ENCODE measurements around the gene ADCK2. TPM values are rescaled to one million over a fixed set of nuclear protein-coding genes. Genes with fewer than 3 reads are reported as not detected.

ADCK2 gene
- polyA plus RNA-seq, 3 donors, result 8.7 to 28.7 (median 18.3) TPM

GRCh38 chr7:140734096-140734495, 61.4 kb downstream of the ADCK2 start:
- H2AFZ ChIP-seq (ENCODE audit: insufficient read depth, low read depth, low read length, poor library complexity, severe bottlenecking), result no peak overlapping the region
- WGBS (ENCODE audit: insufficient coverage), result no CpG with 5 or more reads among the region's 2 CpGs
- DNase-seq, result no peak
- intact Hi-C loops (cut with micrococcal nuclease), result no loop called here
- no peak overlapping the region for H3K4me3 ChIP-seq (replicated peaks in 1 of 3; ENCODE audit: low read depth in 2 of 3, low read length in 3 of 3)
- H3K27ac ChIP-seq (ENCODE audit: low read depth in 1 of 2, low read length in 2 of 2), result no peak overlapping the region
- H3K4me2 ChIP-seq (replicated peaks; ENCODE audit: extremely low read depth, low read length, poor library complexity, severe bottlenecking), result no peak overlapping the region
- no peak for TF ChIP-seq CTCF (IDR thresholded peaks at IDR 0.05)
- H3K36me3 Mint-ChIP-seq, result peaks cover 29 to 50% of the 10 kb centered on the region in 2 donors
- no peaks in the 10 kb centered on the region for H3K79me2 ChIP-seq (ENCODE audit: insufficient read depth, low read length)
- no peak overlapping the region for H3K4me3 Mint-ChIP-seq
- no peaks in the 10 kb centered on the region for H3K4me1 Mint-ChIP-seq
- H3K27me3 ChIP-seq (ENCODE audit: control insufficient read depth in 2 of 2, insufficient read depth in 2 of 2, low read length in 2 of 2), result no peaks in the 10 kb centered on the region
- H3K9me3 ChIP-seq (replicated peaks in 1 of 2; ENCODE audit: control insufficient read depth in 1 of 2, insufficient read depth in 1 of 2, low read length in 2 of 2), result no peaks in the 10 kb centered on the region
- H3K4me1 ChIP-seq (ENCODE audit: control insufficient read depth in 1 of 2, insufficient read depth in 2 of 2, low read length in 2 of 2), result no peaks in the 10 kb centered on the region
- no peak overlapping the region for H3K27ac Mint-ChIP-seq
- H3K9me3 Mint-ChIP-seq, result no peaks in the 10 kb centered on the region
- H3K9ac ChIP-seq (ENCODE audit: insufficient read depth, low read length, poor library complexity, severe bottlenecking), result no peak overlapping the region
- peaks cover 18 to 33% of the 10 kb centered on the region in 2 donors for H3K36me3 ChIP-seq (replicated peaks in 1 of 2; ENCODE audit: control insufficient read depth in 1 of 2, insufficient read depth in 2 of 2, low read length in 2 of 2)
- H3K27me3 Mint-ChIP-seq (ENCODE audit: low read depth in 3 of 3), result no peaks in the 10 kb centered on the region
- H4K20me1 ChIP-seq (ENCODE audit: insufficient read depth, low read length), result no peaks in the 10 kb centered on the region

GRCh38 chr7:140734729-140735128, 62.0 kb downstream of the ADCK2 start:
- H3K36me3 Mint-ChIP-seq, result peaks cover 32 to 49% of the 10 kb centered on the region in 2 donors
- WGBS (ENCODE audit: insufficient coverage), result no CpG with 5 or more reads among the region's 2 CpGs
- H3K4me1 Mint-ChIP-seq, result no peaks in the 10 kb centered on the region
- no peak overlapping the region for H2AFZ ChIP-seq (ENCODE audit: insufficient read depth, low read depth, low read length, poor library complexity, severe bottlenecking)
- H3K9ac ChIP-seq (ENCODE audit: insufficient read depth, low read length, poor library complexity, severe bottlenecking), result no peak overlapping the region
- no peaks in the 10 kb centered on the region for H3K27me3 Mint-ChIP-seq (ENCODE audit: low read depth in 3 of 3)
- H3K4me1 ChIP-seq (ENCODE audit: control insufficient read depth in 1 of 2, insufficient read depth in 2 of 2, low read length in 2 of 2), result no peaks in the 10 kb centered on the region
- peaks cover 24 to 32% of the 10 kb centered on the region in 2 donors for H3K36me3 ChIP-seq (replicated peaks in 1 of 2; ENCODE audit: control insufficient read depth in 1 of 2, insufficient read depth in 2 of 2, low read length in 2 of 2)
- no peak for DNase-seq
- no peak overlapping the region for H3K4me3 ChIP-seq (replicated peaks in 1 of 3; ENCODE audit: low read depth in 2 of 3, low read length in 3 of 3)
- H4K20me1 ChIP-seq (ENCODE audit: insufficient read depth, low read length), result no peaks in the 10 kb centered on the region
- H3K9me3 ChIP-seq (replicated peaks in 1 of 2; ENCODE audit: control insufficient read depth in 1 of 2, insufficient read depth in 1 of 2, low read length in 2 of 2), result no peaks in the 10 kb centered on the region
- no peaks in the 10 kb centered on the region for H3K9me3 Mint-ChIP-seq
- no peak overlapping the region for H3K4me3 Mint-ChIP-seq
- no peak overlapping the region for H3K4me2 ChIP-seq (replicated peaks; ENCODE audit: extremely low read depth, low read length, poor library complexity, severe bottlenecking)
- no peaks in the 10 kb centered on the region for H3K79me2 ChIP-seq (ENCODE audit: insufficient read depth, low read length)
- TF ChIP-seq CTCF (IDR thresholded peaks at IDR 0.05), result no peak
- no peaks in the 10 kb centered on the region for H3K27me3 ChIP-seq (ENCODE audit: control insufficient read depth in 2 of 2, insufficient read depth in 2 of 2, low read length in 2 of 2)
- intact Hi-C loops (cut with micrococcal nuclease), result no loop called here
- H3K27ac Mint-ChIP-seq, result no peak overlapping the region
- no peak overlapping the region for H3K27ac ChIP-seq (ENCODE audit: low read depth in 1 of 2, low read length in 2 of 2)
